Neural crest cell (in vitro differentiated cells): ENCODE data around the gene FDXR. TPM values are rescaled to one million over a fixed set of nuclear protein-coding genes. Genes with fewer than 3 reads are reported as not detected.
A peak's percentile ranks its signal among the peaks of the same experiment; 100 is the strongest.

Experiments
- DNase-seq: peaks from one replicate; pipeline ENCODE4 v3.0.0; 2021; ENCODE audit warnings: low read depth, mixed read lengths, low spot score
- H3K27ac Mint-ChIP-seq: one replicate; pipeline ENCODE4 v1.8.0; 2021; ENCODE audit warnings: mild to moderate bottlenecking, mixed read lengths; ENCODE audit not compliant: unreplicated experiment
- H3K27me3 Mint-ChIP-seq: 2 replicates; pipeline ENCODE4 v1.8.0; 2021; ENCODE audit warnings: low read depth, mild to moderate bottlenecking, mixed read lengths
- H3K36me3 Mint-ChIP-seq: 2 replicates; pipeline ENCODE4 v1.8.0; 2021; ENCODE audit warnings: low read depth, mild to moderate bottlenecking, mixed read lengths
- H3K4me1 Mint-ChIP-seq: 2 replicates; pipeline ENCODE4 v1.8.0; 2021; ENCODE audit warnings: mixed read lengths
- H3K4me3 Mint-ChIP-seq: one replicate; pipeline ENCODE4 v1.8.0; 2021; ENCODE audit warnings: mild to moderate bottlenecking, mixed read lengths
- H3K9me3 Mint-ChIP-seq: 2 replicates; pipeline ENCODE4 v1.8.0; 2021; ENCODE audit warnings: mixed read lengths
- total RNA-seq: library from RNA; stranded (reverse); gene quantifications from 2 replicates; pipeline ENCODE4 v1.2.1, GENCODE V29; 2021
- TF ChIP-seq, protein P1 (sequence below): fragments of 200-600 bp; sonication (generic); conservative IDR thresholded peaks from 2 replicates; pipeline ENCODE4 v1.5.0; 2021; ENCODE audit warnings: antibody characterized with exemption, mild to moderate bottlenecking

FDXR gene
- total RNA-seq, 1 donor from 2014 or later: 14.8 TPM

DNA sequence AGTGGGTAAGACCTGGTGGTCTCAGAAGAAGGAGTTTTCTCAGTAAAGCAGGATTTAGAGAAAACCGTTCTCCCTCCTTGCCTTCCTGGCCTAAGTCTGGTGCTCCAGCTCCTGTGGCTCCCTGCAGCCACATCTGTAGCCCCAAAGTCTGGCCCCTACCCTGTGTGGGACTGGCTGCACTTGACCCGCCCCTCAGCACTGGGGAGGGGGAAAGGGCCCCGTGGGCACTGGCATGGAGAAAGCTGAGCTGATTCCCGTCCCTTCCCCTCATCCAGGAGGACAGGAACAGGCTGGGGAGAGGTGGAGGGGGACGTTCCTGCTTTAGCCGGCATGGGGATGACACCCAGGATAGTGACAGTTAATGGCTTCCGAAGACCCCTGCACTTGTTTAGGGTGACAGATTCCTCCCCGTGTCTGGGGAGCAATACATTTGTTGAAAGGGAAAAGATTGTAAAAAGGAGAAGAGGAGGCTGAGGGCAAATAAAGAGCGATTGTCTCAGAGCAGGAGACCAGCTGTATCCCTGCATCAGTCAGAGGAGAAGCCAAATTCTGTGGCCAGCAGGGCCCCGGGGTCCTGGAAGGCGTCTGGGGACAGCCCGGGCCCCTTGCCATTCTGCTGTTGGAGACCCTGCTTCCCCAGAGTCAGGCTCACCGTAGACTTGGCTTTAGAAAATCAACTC, 51.0 kb downstream of the FDXR start:
- H3K4me3 Mint-ChIP-seq: no peak overlapping the region
- no peaks in the 10 kb centered on the region for H3K36me3 Mint-ChIP-seq
- H3K4me1 Mint-ChIP-seq: peaks cover 7% of the 10 kb centered on the region
- DNase-seq: no peak
- no peaks in the 10 kb centered on the region for H3K27me3 Mint-ChIP-seq
- no peak overlapping the region for H3K27ac Mint-ChIP-seq
- TF ChIP-seq, protein P1, sequence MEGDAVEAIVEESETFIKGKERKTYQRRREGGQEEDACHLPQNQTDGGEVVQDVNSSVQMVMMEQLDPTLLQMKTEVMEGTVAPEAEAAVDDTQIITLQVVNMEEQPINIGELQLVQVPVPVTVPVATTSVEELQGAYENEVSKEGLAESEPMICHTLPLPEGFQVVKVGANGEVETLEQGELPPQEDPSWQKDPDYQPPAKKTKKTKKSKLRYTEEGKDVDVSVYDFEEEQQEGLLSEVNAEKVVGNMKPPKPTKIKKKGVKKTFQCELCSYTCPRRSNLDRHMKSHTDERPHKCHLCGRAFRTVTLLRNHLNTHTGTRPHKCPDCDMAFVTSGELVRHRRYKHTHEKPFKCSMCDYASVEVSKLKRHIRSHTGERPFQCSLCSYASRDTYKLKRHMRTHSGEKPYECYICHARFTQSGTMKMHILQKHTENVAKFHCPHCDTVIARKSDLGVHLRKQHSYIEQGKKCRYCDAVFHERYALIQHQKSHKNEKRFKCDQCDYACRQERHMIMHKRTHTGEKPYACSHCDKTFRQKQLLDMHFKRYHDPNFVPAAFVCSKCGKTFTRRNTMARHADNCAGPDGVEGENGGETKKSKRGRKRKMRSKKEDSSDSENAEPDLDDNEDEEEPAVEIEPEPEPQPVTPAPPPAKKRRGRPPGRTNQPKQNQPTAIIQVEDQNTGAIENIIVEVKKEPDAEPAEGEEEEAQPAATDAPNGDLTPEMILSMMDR: no peak
- no peaks in the 10 kb centered on the region for H3K9me3 Mint-ChIP-seq

- peak overlapping the region; percentile 57 for H3K27ac Mint-ChIP-seq
- no peak overlapping the region for H3K4me3 Mint-ChIP-seq
- TF ChIP-seq, protein P1: no peak
- no peaks in the 10 kb centered on the region for H3K36me3 Mint-ChIP-seq
- no peaks in the 10 kb centered on the region for H3K9me3 Mint-ChIP-seq
- no peaks in the 10 kb centered on the region for H3K27me3 Mint-ChIP-seq
- peaks cover 7% of the 10 kb centered on the region for H3K4me1 Mint-ChIP-seq
- DNase-seq: no peak
These were observed 52.9 kb downstream of the FDXR start for GRCh38 chr17:74819801-74820436.

DNA sequence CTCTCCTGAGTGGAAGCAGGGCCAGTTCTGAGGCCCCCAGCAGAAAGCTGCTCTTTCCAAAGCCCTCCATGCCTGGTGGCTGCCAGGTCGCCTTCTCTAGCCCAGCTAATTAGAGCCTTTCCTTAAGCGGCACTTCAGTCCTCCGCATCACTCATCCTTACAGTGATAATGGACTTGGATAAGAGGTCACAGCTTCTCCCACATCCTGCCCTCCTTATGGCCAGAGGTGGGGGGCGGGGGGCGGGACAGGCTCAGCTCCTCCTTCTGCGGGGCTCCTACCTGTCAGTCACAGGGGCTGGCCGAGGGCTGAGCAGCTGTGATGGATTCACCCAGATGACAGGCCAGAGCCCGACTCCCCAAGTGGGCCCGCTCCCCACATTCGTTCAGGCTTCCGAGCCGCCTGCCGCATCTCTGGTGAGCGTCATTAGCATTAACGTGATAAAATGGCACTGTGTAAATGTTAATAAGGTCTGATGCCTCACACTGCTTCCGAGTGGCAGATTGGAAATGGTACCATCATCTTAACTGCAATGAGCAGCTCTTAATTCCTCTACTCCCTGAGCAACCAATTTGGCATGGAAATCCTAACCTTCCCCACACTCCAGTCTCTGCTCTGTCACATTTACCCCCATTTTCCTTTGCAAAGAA, 54.4 kb downstream of the FDXR start:
- TF ChIP-seq, protein P1: no peak
- H3K27ac Mint-ChIP-seq: peak overlapping the region; percentile 36
- H3K9me3 Mint-ChIP-seq: no peaks in the 10 kb centered on the region
- no peaks in the 10 kb centered on the region for H3K27me3 Mint-ChIP-seq
- H3K36me3 Mint-ChIP-seq: no peaks in the 10 kb centered on the region
- peaks cover 7% of the 10 kb centered on the region for H3K4me1 Mint-ChIP-seq
- DNase-seq: no peak
- H3K4me3 Mint-ChIP-seq: no peak overlapping the region

- Mint-ChIP-seq H3K27me3 (no peaks in the 10 kb centered on the region), H3K27ac (no peak overlapping the region), H3K4me3 (no peak overlapping the region), H3K9me3 (no peaks in the 10 kb centered on the region), H3K4me1 (peaks cover 19% of the 10 kb centered on the region), H3K36me3 (no peaks in the 10 kb centered on the region)
- TF ChIP-seq, protein P1: no peak
- no peak for DNase-seq
These were observed 55.7 kb downstream of the FDXR start for GRCh38 chr17:74816905-74817620.

GRCh38 chr17:74815550-74816370, 57.0 kb downstream of the FDXR start:
- H3K4me1 Mint-ChIP-seq: peaks cover 21% of the 10 kb centered on the region
- no peaks in the 10 kb centered on the region for H3K36me3 Mint-ChIP-seq

More at GRCh38 chr17:74815550-74816370, 57.0 kb downstream of the FDXR start:
- H3K27me3 Mint-ChIP-seq: no peaks in the 10 kb centered on the region
- H3K4me3 Mint-ChIP-seq: no peak overlapping the region
- no peaks in the 10 kb centered on the region for H3K9me3 Mint-ChIP-seq
- DNase-seq: no peak
- no peak overlapping the region for H3K27ac Mint-ChIP-seq
- TF ChIP-seq, protein P1: peak; percentile 15
